IMR-90 (cell line): ENCODE measurements around the gene CRTC1. TPM values are rescaled to one million over a fixed set of nuclear protein-coding genes. Genes with fewer than 3 reads are reported as not detected.

Source experiments
- ATAC-seq: fragments of 200-7000 bp; cut with Tn5 transposase; 2 replicates; pipeline ENCODE4 v1.9.1; 2020; ENCODE audit warnings: low read depth, mild to moderate bottlenecking, moderate library complexity
- BruUV-seq: library from RNA; stranded (reverse); fragments of 400-500 nt; replicated peaks from 2 replicates; lab custom pipeline; 2021; lab: Mats Ljungman, UMichigan
- CTCF ChIA-PET: fragments of 300-600 bp; formaldehyde crosslinking; extraction: SDS; loops from one replicate; lab custom pipeline; 2021; ENCODE audit warnings: antibody characterized with exemption; lab: Yijun Ruan, JAX
- POLR2A ChIA-PET: fragments of 300-600 bp; sonication (Branson Sonifier 250); formaldehyde crosslinking; loops from one replicate; lab custom pipeline; 2022; ENCODE audit warnings: antibody characterized with exemption; ENCODE audit not compliant: unreplicated experiment; lab: Charles Lee
- DNase-seq: peaks from one replicate; pipeline ENCODE4 v3.0.0; 2013
- H2AFZ ChIP-seq: replicated peaks from 2 replicates; pipeline ENCODE3; 2013; ENCODE audit warnings: low read length, mild to moderate bottlenecking; ENCODE audit not compliant: poor library complexity
- H2AK5ac ChIP-seq: 2 replicates; pipeline ENCODE4 v1.6.1; 2013; ENCODE audit warnings: low read depth, low read length, inconsistent platforms
- H2AK9ac ChIP-seq: replicated peaks from 2 replicates; pipeline ENCODE3; 2013; ENCODE audit warnings: mild to moderate bottlenecking, low read depth, low read length, moderate library complexity; ENCODE audit not compliant: poor library complexity
- H2BK120ac ChIP-seq: 2 replicates; pipeline ENCODE4 v1.6.1; 2013; ENCODE audit warnings: low read depth, low read length, inconsistent platforms
- H2BK15ac ChIP-seq: 3 replicates; pipeline ENCODE4 v1.6.1; 2013; ENCODE audit warnings: low read depth, low read length, inconsistent platforms
- H2BK20ac ChIP-seq: 2 replicates; pipeline ENCODE4 v1.6.1; 2013; ENCODE audit warnings: low read depth, mild to moderate bottlenecking, inconsistent platforms, low read length, moderate library complexity
- H2BK5ac ChIP-seq: 2 replicates; pipeline ENCODE4 v1.6.1; 2013; ENCODE audit warnings: mild to moderate bottlenecking, low read depth, low read length, inconsistent platforms; ENCODE audit not compliant: poor library complexity, severe bottlenecking
- H3K14ac ChIP-seq: replicated peaks from 2 replicates; pipeline ENCODE4 v1.6.1; 2013; ENCODE audit warnings: low read depth, low read length, inconsistent platforms
- H3K18ac ChIP-seq: 2 replicates; pipeline ENCODE4 v1.6.1; 2013; ENCODE audit warnings: low read depth, low read length, control low read depth
- H3K23ac ChIP-seq: 2 replicates; pipeline ENCODE4 v1.6.1; 2013; ENCODE audit warnings: low read depth, low read length, inconsistent platforms
- H3K27ac ChIP-seq: 2 replicates; pipeline ENCODE4 v1.5.1; 2013; ENCODE audit warnings: mild to moderate bottlenecking, control low read depth, low read length; ENCODE audit not compliant: insufficient read depth
- H3K27me3 ChIP-seq: 2 replicates; pipeline ENCODE4 v1.6.1; 2013; ENCODE audit warnings: low read length; ENCODE audit not compliant: control insufficient read depth, insufficient read depth
- H3K36me3 ChIP-seq: 2 replicates; pipeline ENCODE4 v1.6.1; 2013; ENCODE audit warnings: low read length, mixed read lengths; ENCODE audit not compliant: control insufficient read depth, insufficient read depth
- H3K4ac ChIP-seq: 2 replicates; pipeline ENCODE4 v1.6.1; 2013; ENCODE audit warnings: low read depth, low read length, inconsistent platforms
- H3K4me1 ChIP-seq: 2 replicates; pipeline ENCODE4 v1.6.1; 2013; ENCODE audit warnings: low read length, mixed read lengths; ENCODE audit not compliant: control insufficient read depth, insufficient read depth
- H3K4me2 ChIP-seq: 2 replicates; pipeline ENCODE4 v1.6.1; 2013; ENCODE audit warnings: low read depth, mild to moderate bottlenecking, control low read depth, low read length, moderate library complexity
- H3K4me3 ChIP-seq: 2 replicates; pipeline ENCODE4 v1.5.1; 2013; ENCODE audit warnings: low read depth, mild to moderate bottlenecking, control low read depth, low read length, moderate library complexity; ENCODE audit not compliant: insufficient read depth
- H3K56ac ChIP-seq: 2 replicates; pipeline ENCODE4 v1.6.1; 2013; ENCODE audit warnings: low read length, inconsistent platforms; ENCODE audit not compliant: insufficient read depth; ENCODE audit errors: extremely low read depth
- H3K79me1 ChIP-seq, 2 experiments: 2 replicates each; pipeline ENCODE4 v1.6.1; 2013; ENCODE audit warnings: low read length in 2 of 2, inconsistent platforms in 1 of 2, low read depth in 1 of 2
- H3K9ac ChIP-seq: 2 replicates; pipeline ENCODE4 v1.6.1; 2013; ENCODE audit warnings: low read depth, low read length, control low read depth
- H3K9me1 ChIP-seq: 2 replicates; pipeline ENCODE4 v1.6.1; 2013; ENCODE audit warnings: low read length, inconsistent platforms; ENCODE audit not compliant: insufficient read depth
- H3K9me3 ChIP-seq: 2 replicates; pipeline ENCODE4 v1.6.1; 2013; ENCODE audit warnings: low read length; ENCODE audit not compliant: control insufficient read depth, insufficient read depth
- H4K20me1 ChIP-seq: 2 replicates; pipeline ENCODE4 v1.6.1; 2013; ENCODE audit warnings: low read length, inconsistent platforms; ENCODE audit not compliant: insufficient read depth
- H4K5ac ChIP-seq: 2 replicates; pipeline ENCODE4 v1.6.1; 2013; ENCODE audit warnings: mild to moderate bottlenecking, low read depth, low read length, control low read depth
- H4K8ac ChIP-seq, 2 experiments: 2 replicates each; pipeline ENCODE4 v1.6.1; 2013; ENCODE audit warnings: low read depth in 2 of 2, low read length in 2 of 2, control low read depth in 1 of 2, inconsistent platforms in 1 of 2
- H4K91ac ChIP-seq: 2 replicates; pipeline ENCODE4 v1.6.1; 2013; ENCODE audit warnings: low read depth, low read length, inconsistent platforms; ENCODE audit not compliant: insufficient read depth
- POLR2A ChIP-seq: IDR thresholded peaks from 2 replicates; pipeline ENCODE4 v1.6.1; 2012; ENCODE audit warnings: mild to moderate bottlenecking, low read depth, low read length
- RFX5 ChIP-seq: IDR thresholded peaks from 2 replicates; pipeline ENCODE4 v1.8.0; 2012; ENCODE audit warnings: low read depth, mild to moderate bottlenecking, low read length, moderate library complexity
- WGBS, 2 experiments: methylation state at CpG; one replicate each; pipeline versions ENCODE4 v1.1.5 to v1.1.7; 2013; ENCODE audit warnings: missing lambda C conversion rate in 2 of 2; ENCODE audit not compliant: insufficient read length in 1 of 2; ENCODE audit errors: extremely low coverage in 2 of 2; 5-methylcytosine and 5-hydroxymethylcytosine counted together
- dilution Hi-C: fragments of 300-500 bp; cut with HindIII; formaldehyde crosslinking; loops from one replicate; pipeline ENCODE4 v1.14.3; 2018; ENCODE audit warnings: low sequenced_read_pairs; ENCODE audit not compliant: unreplicated experiment
- in situ Hi-C: fragments of 300-500 bp; cut with MboI; formaldehyde crosslinking; loops from 3 replicates; pipeline ENCODE4 v1.14.3; 2019; ENCODE audit warnings: low sequenced_read_pairs, inconsistent platforms, mixed read lengths
- intact Hi-C: fragments of 100-400 bp; cut with micrococcal nuclease; formaldehyde crosslinking; loops from 2 replicates; pipeline ENCODE4 v1.10.0; 2022
- polyA plus RNA-seq, 3 experiments: library from polyadenylated mRNA; depleted of rRNA; stranded (reverse); fragments of >200 nt; gene quantifications; 2 replicates each; pipeline ENCODE4 v1.2.3, GENCODE V29; 2012; ENCODE audit warnings: low replicate concordance in 1 of 3
- total RNA-seq: library from RNA; depleted of rRNA; stranded (reverse); fragments of >200 nt; gene quantifications from 2 replicates; pipeline ENCODE4 v1.2.3, GENCODE V29; 2012

Gene CRTC1
- total and polyA plus RNA-seq, 2 of the 4 experiments (the other 2 are of a cell fraction) = 0.18 to 5.7 TPM

GRCh38 chr19:18798384-18799352 is 115.2 kb downstream of the CRTC1 start:
- CTCF ChIA-PET = no interaction called here

More at GRCh38 chr19:18798384-18799352, 115.2 kb downstream of the CRTC1 start:
- dilution Hi-C loops (no loop called here), intact Hi-C loops (no loop called here), in situ Hi-C loops (no loop called here)
- Histone ChIP-seq H4K5ac (no peak overlapping the region), H2BK5ac (peak overlapping the region; percentile 65), H4K91ac (no peak overlapping the region), H3K4me2 (no peak overlapping the region), H4K20me1 (no peaks in the 10 kb centered on the region; the same call in 1 of the 2 replicates), H3K23ac (no peak overlapping the region), H3K9me1 (no peaks in the 10 kb centered on the region), H3K18ac (no peak overlapping the region), H2AK5ac (no peak overlapping the region), H2AFZ (peak overlapping the region; percentile 33), H2BK15ac (no peak overlapping the region), H3K14ac (no peak overlapping the region), H3K4me3 (no peak overlapping the region), H3K56ac (no peak overlapping the region), H2AK9ac (no peak overlapping the region), H2BK20ac (no peak overlapping the region), H3K27ac (no peak overlapping the region), H3K9ac (no peak overlapping the region), H3K4me1 (no peaks in the 10 kb centered on the region), H3K9me3 (peaks cover 9% of the 10 kb centered on the region; the same call in 1 of the 2 replicates), H3K4ac (no peak overlapping the region), H2BK120ac (no peak overlapping the region), H4K8ac (no peak overlapping the region), H3K27me3 (peaks cover 49% of the 10 kb centered on the region), H3K36me3 (no peaks in the 10 kb centered on the region), H3K79me1 (no peaks in the 10 kb centered on the region)
- DNase-seq (no peak), ATAC-seq (no peak)
- no TSS peak for BruUV-seq
- 36% methylated on average over 7 of the region's 22 CpGs; no CpG with 5 or more reads in 1 of the 2 experiments for WGBS, 2 experiments
- POLR2A ChIA-PET = no interaction called here
- TF ChIP-seq POLR2A (no peak), RFX5 (no peak)
